OCI-LY7 (cell line): Measurements from ENCODE around the gene KCNQ1. TPM values are rescaled to one million over a fixed set of nuclear protein-coding genes. Genes with fewer than 3 reads are reported as not detected.

Experiments
- BruUV-seq: library from RNA; stranded (reverse); fragments of 400-500 nt; replicated peaks from 2 replicates; lab custom pipeline; 2021; lab: Mats Ljungman, UMichigan
- CTCF ChIA-PET: fragments of 300-600 bp; sonication (Branson Sonifier 250); formaldehyde crosslinking; loops from one replicate; lab custom pipeline; 2022; ENCODE audit warnings: antibody characterized with exemption; ENCODE audit not compliant: unreplicated experiment; lab: Charles Lee
- POLR2A ChIA-PET: fragments of 300-600 bp; sonication (Branson Sonifier 250); formaldehyde crosslinking; loops from one replicate; lab custom pipeline; 2022; ENCODE audit warnings: antibody characterized with exemption; lab: Charles Lee
- DNase-seq: peaks from one replicate; pipeline ENCODE4 v3.0.0-alpha.2; 2015; ENCODE audit warnings: low spot score
- H2AFZ ChIP-seq: fragments of 200-600 bp; sonication (generic), shearing (Covaris generic); 2 replicates; pipeline ENCODE4 v1.6.1; 2014; ENCODE audit warnings: mild to moderate bottlenecking, antibody characterized with exemption, low read length, moderate library complexity
- H3K27ac ChIP-seq: fragments of 200-600 bp; sonication (generic); 2 replicates; pipeline ENCODE4 v1.5.1; 2014; ENCODE audit warnings: mixed run types, low read depth, mild to moderate bottlenecking, moderate library complexity, low read length, inconsistent platforms; ENCODE audit not compliant: poor library complexity, severe bottlenecking
- H3K36me3 ChIP-seq: fragments of 200-600 bp; sonication (generic); 2 replicates; pipeline ENCODE4 v1.6.1; 2014; ENCODE audit warnings: mild to moderate bottlenecking, antibody characterized with exemption, low read length, moderate library complexity, mixed read lengths; ENCODE audit not compliant: insufficient read depth
- H3K4me1 ChIP-seq: fragments of 200-600 bp; sonication (generic); 2 replicates; pipeline ENCODE4 v1.5.1; 2014; ENCODE audit warnings: mild to moderate bottlenecking, low read length; ENCODE audit not compliant: insufficient read depth, poor library complexity, severe bottlenecking
- H3K4me2 ChIP-seq: fragments of 200-600 bp; sonication (generic); 2 replicates; pipeline ENCODE4 v1.6.1; 2014; ENCODE audit warnings: mild to moderate bottlenecking, low read length
- H3K4me3 ChIP-seq: fragments of 200-600 bp; sonication (generic); 2 replicates; pipeline ENCODE4 v1.5.1; 2014; ENCODE audit warnings: mild to moderate bottlenecking, low read depth, low read length; ENCODE audit not compliant: poor library complexity, severe bottlenecking
- H3K79me2 ChIP-seq: fragments of 200-600 bp; sonication (generic); 2 replicates; pipeline ENCODE4 v1.6.1; 2016; ENCODE audit warnings: low read depth, mild to moderate bottlenecking, low read length, moderate library complexity, mixed read lengths; ENCODE audit not compliant: insufficient read depth
- H3K9me2 ChIP-seq: fragments of 200-600 bp; sonication (generic); 2 replicates; pipeline ENCODE4 v1.6.1; 2016; ENCODE audit warnings: mild to moderate bottlenecking, low read length, mixed read lengths; ENCODE audit not compliant: insufficient read depth
- H3K9me3 ChIP-seq: fragments of 200-600 bp; sonication (generic); 2 replicates; pipeline ENCODE4 v1.6.1; 2014; ENCODE audit warnings: mild to moderate bottlenecking, mixed run types, low read length, mixed read lengths
- H4K20me1 ChIP-seq: fragments of 200-600 bp; sonication (generic); 2 replicates; pipeline ENCODE4 v1.6.1; 2014; ENCODE audit warnings: mild to moderate bottlenecking, antibody characterized with exemption, low read length, moderate library complexity, mixed read lengths; ENCODE audit not compliant: insufficient read depth
- EZH2phosphoT487 ChIP-seq: fragments of 200-600 bp; sonication (generic); IDR thresholded peaks from 2 replicates; pipeline ENCODE4 v1.6.1; 2018; ENCODE audit warnings: low read depth, borderline replicate concordance, mild to moderate bottlenecking, mixed run types, antibody characterized with exemption, low read length, moderate library complexity, mixed read lengths
- intact Hi-C: fragments of 100-400 bp; cut with micrococcal nuclease; formaldehyde crosslinking; loops from one replicate; pipeline ENCODE4 v1.10.0; 2022; ENCODE audit not compliant: unreplicated experiment
- total RNA-seq, 2 experiments: library from RNA; depleted of rRNA in 1 of 2; stranded (reverse); fragments of >200 nt in 1 of 2; shearing (Covaris generic) in 1 of 2; gene quantifications; 2 replicates each; pipeline ENCODE4 v1.2.3, GENCODE V29; 2014 to 2022
- TF ChIP-seq, protein P1 (sequence below): fragments of 200-600 bp; sonication (generic); conservative IDR thresholded peaks from 2 replicates; pipeline ENCODE4 v1.5.1; 2014; ENCODE audit warnings: mild to moderate bottlenecking, antibody characterized with exemption, low read length, moderate library complexity, mixed read lengths

KCNQ1 gene
- total RNA-seq, 2 experiments from 2014 or later = 0.22 to 1.3 TPM

DNA sequence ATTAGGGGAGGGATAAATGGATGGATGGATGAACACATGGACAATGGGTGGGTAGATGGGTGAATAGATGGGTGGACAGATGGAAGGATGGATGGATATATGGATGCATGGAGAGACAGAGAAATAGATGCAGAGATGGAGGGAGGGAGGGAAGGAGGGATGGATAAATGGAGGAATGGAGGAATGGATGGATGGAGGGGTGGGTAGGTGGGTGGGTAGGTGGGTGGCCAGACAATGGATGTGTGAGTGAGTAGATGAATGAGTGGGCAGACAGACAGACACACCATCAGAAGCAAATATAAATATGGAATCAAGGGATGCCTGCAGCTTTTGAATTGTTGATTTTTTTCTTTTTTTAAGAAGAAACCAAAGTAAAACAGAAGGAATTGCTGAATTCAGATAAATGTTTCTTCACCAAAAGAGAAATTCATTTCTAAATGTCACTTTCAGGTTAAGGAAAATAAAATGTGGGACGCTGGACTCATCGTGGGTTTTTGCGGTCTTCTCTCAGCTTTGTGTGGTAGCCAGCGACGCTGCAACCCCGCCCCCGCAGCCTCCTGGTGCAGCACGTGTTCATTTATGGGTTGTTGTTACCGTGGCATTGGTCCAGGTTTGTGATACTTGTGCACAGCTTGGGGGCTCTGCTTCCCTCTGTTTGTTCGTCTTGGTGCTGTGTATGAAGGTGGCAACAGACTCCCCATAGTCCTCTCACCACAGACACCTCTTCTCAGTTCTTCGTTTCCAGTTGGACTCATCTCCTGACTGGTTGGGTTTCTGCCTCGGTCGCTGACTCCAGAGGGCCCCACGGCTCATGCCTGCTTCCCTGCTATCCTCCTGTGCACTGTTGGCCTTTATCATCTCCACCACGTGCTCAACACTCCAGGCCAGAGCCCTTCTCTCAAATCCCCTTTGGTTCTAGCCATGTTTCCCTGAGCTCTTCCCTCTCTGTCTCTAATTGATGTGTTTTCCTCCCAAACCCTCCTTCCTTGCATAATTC lies 364.3 kb downstream of the KCNQ1 start:
- ChIA-PET POLR2A (interaction anchor here (0.6 kb wide), 1 partner anchor 258 kb away, joined by 3 read pairs; no protein-coding TSS in a partner anchor), CTCF (no interaction called here)
- no peak for DNase-seq
- H3K4me1 ChIP-seq = no peaks in the 10 kb centered on the region
- H2AFZ ChIP-seq = no peak overlapping the region
- no peaks in the 10 kb centered on the region for H3K79me2 ChIP-seq
- intact Hi-C loops = no loop called here
- H3K9me2 ChIP-seq = no peaks in the 10 kb centered on the region
- H4K20me1 ChIP-seq = no peaks in the 10 kb centered on the region
- no peaks in the 10 kb centered on the region for H3K36me3 ChIP-seq
- H3K9me3 ChIP-seq = no peaks in the 10 kb centered on the region
- H3K4me2 ChIP-seq = no peak overlapping the region
- no peak overlapping the region for H3K27ac ChIP-seq
- H3K4me3 ChIP-seq = no peak overlapping the region
- no peak for TF ChIP-seq EZH2phosphoT487
- TF ChIP-seq, protein P1, sequence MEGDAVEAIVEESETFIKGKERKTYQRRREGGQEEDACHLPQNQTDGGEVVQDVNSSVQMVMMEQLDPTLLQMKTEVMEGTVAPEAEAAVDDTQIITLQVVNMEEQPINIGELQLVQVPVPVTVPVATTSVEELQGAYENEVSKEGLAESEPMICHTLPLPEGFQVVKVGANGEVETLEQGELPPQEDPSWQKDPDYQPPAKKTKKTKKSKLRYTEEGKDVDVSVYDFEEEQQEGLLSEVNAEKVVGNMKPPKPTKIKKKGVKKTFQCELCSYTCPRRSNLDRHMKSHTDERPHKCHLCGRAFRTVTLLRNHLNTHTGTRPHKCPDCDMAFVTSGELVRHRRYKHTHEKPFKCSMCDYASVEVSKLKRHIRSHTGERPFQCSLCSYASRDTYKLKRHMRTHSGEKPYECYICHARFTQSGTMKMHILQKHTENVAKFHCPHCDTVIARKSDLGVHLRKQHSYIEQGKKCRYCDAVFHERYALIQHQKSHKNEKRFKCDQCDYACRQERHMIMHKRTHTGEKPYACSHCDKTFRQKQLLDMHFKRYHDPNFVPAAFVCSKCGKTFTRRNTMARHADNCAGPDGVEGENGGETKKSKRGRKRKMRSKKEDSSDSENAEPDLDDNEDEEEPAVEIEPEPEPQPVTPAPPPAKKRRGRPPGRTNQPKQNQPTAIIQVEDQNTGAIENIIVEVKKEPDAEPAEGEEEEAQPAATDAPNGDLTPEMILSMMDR = no peak
- no TSS peak for BruUV-seq

DNA sequence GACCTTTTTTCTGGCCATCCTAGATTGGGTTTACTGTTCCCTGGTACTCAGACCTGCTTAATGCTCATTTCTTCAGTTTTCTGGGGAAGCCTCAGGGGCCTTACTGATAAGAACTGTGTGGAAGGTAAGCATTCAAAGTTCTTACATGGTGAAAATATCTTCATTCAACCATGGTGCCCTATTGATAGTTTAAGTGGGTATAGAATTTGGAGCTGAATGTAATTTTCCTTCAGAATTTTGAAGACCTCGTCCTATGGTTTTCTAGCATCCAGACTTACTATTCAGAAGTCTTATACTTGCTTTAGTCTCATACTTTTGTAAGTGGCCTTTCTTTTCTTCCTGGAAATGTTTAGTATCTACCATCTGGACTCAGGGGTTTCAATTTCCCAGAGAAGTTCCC lies 365.0 kb downstream of the KCNQ1 start:
- Histone ChIP-seq H4K20me1 (no peaks in the 10 kb centered on the region), H3K36me3 (no peaks in the 10 kb centered on the region), H2AFZ (no peak overlapping the region), H3K27ac (no peak overlapping the region), H3K4me2 (no peak overlapping the region), H3K79me2 (no peaks in the 10 kb centered on the region), H3K4me3 (no peak overlapping the region), H3K4me1 (no peaks in the 10 kb centered on the region), H3K9me2 (no peaks in the 10 kb centered on the region), H3K9me3 (no peaks in the 10 kb centered on the region)
- no TSS peak for BruUV-seq
- ChIA-PET POLR2A (interaction anchor here (0.6 kb wide), 1 partner anchor 259 kb away, joined by 3 read pairs; no protein-coding TSS in a partner anchor), CTCF (interaction anchor here (0.5 kb wide), 1 partner anchor 9 kb away, joined by 3 read pairs; no protein-coding TSS in a partner anchor)
- DNase-seq = no peak
- intact Hi-C loops = no loop called here
- TF ChIP-seq EZH2phosphoT487 = no peak
- TF ChIP-seq, protein P1 = no peak
